HG03060 (cell line): ENCODE data around the gene CNTNAP2.

Source experiments
- ATAC-seq: cut with Tn5 transposase; IDR thresholded peaks from one replicate; pipeline ENCODE4 v1.9.1; 2021; ENCODE audit warnings: low read depth, moderate number of reproducible peaks; ENCODE audit not compliant: unreplicated experiment

The CNTNAP2 gene

GRCh38 chr7:147171013-147171391 lies 1054.4 kb downstream of the CNTNAP2 start:
- no peak for ATAC-seq

- ATAC-seq, result no peak
These were observed 1057.3 kb downstream of the CNTNAP2 start for GRCh38 chr7:147173883-147174282.

GRCh38 chr7:147182874-147183273 lies 1066.3 kb downstream of the CNTNAP2 start:
- ATAC-seq, result no peak

- ATAC-seq, result no peak
These were observed 1066.7 kb downstream of the CNTNAP2 start for GRCh38 chr7:147183276-147183675.

GRCh38 chr7:147188467-147188866 lies 1071.9 kb downstream of the CNTNAP2 start:
- no peak for ATAC-seq

- no peak for ATAC-seq
These were observed 1076.9 kb downstream of the CNTNAP2 start for GRCh38 chr7:147193476-147193875.

GRCh38 chr7:147196481-147196880 lies 1079.9 kb downstream of the CNTNAP2 start:
- no peak for ATAC-seq

- no peak for ATAC-seq
These were observed 1080.4 kb downstream of the CNTNAP2 start for GRCh38 chr7:147197006-147197405.

GRCh38 chr7:147199868-147200267 lies 1083.3 kb downstream of the CNTNAP2 start:
- ATAC-seq, result no peak

GRCh38 chr7:147207988-147208387 lies 1091.4 kb downstream of the CNTNAP2 start:
- no peak for ATAC-seq

- ATAC-seq, result no peak
These were observed 1114.7 kb downstream of the CNTNAP2 start for GRCh38 chr7:147231275-147231674.

GRCh38 chr7:147235645-147236382 lies 1119.2 kb downstream of the CNTNAP2 start:
- ATAC-seq, result no peak

GRCh38 chr7:147240468-147240867 lies 1123.9 kb downstream of the CNTNAP2 start:
- no peak for ATAC-seq

GRCh38 chr7:147245274-147245673 lies 1128.7 kb downstream of the CNTNAP2 start:
- ATAC-seq, result no peak

GRCh38 chr7:147249956-147250355 lies 1133.4 kb downstream of the CNTNAP2 start:
- ATAC-seq, result no peak

- no peak for ATAC-seq
These were observed 1135.2 kb downstream of the CNTNAP2 start for GRCh38 chr7:147251751-147252325.

- no peak for ATAC-seq
These were observed 1145.1 kb downstream of the CNTNAP2 start for GRCh38 chr7:147261693-147262092.

GRCh38 chr7:147265528-147265927 lies 1148.9 kb downstream of the CNTNAP2 start:
- ATAC-seq, result no peak

- ATAC-seq, result no peak
These were observed 1159.5 kb downstream of the CNTNAP2 start for GRCh38 chr7:147276106-147276505.

- ATAC-seq, result no peak
These were observed 1160.3 kb downstream of the CNTNAP2 start for GRCh38 chr7:147276783-147277370.

GRCh38 chr7:147279514-147279913 lies 1162.9 kb downstream of the CNTNAP2 start:
- ATAC-seq, result no peak

GRCh38 chr7:147279964-147280374 lies 1163.4 kb downstream of the CNTNAP2 start:
- ATAC-seq, result no peak
